Activated T-helper 1 cell treated with anti-CD3 and anti-CD28 coated beads, Interleukin-2, amount 50 U/mL, for 16 hours (primary cell): ENCODE results near the gene SCGB1C1.
"Not testable (repeated sequence)": the region's sequence is repeated elsewhere in the genome, so short reads cannot be mapped to it uniquely, and the experiment has no call there.

Experiments
- DNase-seq, 2 donors: peaks; one replicate each; pipeline ENCODE4 v3.0.0-alpha.2; 2020; ENCODE audit warnings: low read depth in 1 of 2, low spot score in 1 of 2

SCGB1C1 gene

DNA sequence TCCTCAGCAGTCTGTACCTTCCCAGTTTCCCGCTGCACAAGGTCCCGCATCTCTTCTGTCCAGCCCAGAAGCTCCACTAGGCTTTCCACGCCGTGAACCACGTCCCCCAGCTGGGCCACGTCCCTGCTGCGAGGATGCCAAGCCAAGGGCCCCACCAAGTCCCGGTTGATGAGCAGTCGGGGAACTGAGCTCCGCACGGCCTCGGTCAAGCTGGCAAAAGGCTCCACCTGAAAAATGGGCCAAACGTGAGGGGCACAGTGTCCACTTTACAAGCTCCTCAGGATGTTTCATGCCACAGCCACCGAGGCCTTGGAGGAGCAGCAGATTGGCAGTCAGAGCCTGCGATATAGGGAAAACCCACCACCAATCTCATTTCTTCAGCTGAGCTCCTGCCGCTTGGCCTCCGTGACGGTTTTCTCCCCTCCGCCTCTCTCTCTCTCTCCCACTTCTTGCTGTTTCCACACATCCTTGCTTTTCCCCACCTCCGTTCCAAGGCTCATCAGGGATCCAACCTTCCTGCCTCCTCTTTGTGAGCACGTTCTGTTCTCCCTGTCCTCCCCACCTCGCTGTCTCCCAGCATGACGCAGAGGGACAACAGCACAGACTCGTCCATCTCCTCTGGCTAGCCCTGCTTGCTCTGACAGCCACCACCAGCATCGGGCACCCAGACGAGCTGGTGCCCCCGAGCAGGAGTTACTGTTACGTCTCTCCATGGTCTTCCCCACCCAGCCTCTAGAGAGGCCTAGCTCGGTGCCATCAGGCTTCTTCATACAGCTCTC lies 26.1 kb downstream of the SCGB1C1 start:
- no peak for DNase-seq

DNA sequence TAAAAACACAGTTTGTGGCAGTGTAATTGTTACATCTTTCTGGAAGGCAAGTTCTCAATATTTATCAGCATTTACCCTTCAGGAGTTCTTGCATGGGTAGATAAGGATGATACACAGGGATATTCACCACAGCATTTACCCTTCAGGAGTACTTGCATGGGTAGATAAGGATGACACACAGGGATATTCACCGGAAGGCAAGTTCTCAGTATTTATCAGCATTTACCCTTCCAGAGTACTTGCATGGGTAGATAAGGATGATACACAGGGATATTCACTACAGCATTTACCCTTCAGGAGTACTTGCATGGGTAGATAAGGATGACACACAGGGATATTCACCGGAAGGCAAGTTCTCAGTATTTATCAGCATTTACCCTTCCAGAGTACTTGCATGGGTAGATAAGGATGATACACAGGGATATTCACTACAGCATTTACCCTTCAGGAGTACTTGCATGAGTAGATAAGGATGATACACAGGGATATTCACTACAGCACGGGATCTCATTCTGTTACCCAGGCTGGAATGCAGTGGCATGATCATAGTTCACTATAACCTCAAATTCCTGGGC lies 27.9 kb downstream of the SCGB1C1 start:
- DNase-seq = not testable (repeated sequence)

DNA sequence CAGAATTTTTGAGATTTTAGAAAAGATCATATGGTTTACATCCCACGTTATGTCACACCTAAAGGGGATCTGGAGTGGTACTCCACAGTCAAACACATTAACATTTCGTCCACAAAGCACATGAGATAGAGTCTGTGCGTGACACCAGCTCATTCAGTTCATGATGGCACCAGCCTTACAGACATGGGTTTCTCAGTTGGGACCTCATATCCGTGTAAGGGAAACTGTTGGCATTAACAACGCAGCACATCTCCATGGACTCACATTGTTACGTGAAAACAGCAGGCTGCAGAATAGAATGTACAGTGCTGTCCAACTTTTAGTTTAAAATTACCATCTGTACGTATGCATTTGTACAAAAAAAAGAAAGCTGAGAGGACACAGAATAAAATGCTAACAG lies 28.7 kb downstream of the SCGB1C1 start:
- no peak for DNase-seq

DNA sequence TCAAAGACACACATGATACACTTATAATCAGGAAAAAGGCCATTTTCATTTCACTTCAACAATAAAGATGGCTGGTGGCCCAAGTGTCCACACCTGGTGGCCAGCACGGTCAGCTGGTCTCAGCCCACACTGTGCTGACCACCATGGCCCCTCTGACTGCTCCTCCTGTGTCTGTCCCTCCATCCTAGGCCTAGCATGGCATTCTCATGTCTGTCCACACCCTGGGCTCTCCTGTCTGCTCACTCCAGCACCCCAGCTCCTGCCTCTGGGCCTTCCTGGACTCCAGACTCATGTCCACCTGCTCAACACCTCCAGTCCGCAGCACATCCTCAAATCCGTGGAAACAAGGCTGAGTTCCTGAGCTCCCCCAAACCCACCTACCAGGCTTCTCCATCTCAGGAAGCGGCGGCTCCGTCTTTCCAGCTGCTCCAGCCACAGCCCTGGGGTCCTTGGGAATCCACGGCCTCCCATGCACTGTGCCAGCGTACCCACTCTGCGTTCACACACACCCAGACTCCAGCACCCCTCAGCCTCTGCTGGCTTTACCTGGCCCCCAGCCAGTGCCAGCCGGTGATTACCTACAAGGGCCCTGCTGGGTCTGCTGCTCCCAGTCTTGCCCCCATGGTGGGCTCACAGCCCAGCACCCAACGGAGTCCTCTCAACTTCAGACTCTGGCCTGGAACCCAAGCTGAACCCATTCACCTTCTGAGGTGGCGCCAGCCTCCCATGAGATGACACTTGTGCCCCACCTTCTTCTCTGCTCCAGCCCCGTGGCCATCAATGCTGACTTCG lies 29.3 kb downstream of the SCGB1C1 start:
- no peak for DNase-seq

DNA sequence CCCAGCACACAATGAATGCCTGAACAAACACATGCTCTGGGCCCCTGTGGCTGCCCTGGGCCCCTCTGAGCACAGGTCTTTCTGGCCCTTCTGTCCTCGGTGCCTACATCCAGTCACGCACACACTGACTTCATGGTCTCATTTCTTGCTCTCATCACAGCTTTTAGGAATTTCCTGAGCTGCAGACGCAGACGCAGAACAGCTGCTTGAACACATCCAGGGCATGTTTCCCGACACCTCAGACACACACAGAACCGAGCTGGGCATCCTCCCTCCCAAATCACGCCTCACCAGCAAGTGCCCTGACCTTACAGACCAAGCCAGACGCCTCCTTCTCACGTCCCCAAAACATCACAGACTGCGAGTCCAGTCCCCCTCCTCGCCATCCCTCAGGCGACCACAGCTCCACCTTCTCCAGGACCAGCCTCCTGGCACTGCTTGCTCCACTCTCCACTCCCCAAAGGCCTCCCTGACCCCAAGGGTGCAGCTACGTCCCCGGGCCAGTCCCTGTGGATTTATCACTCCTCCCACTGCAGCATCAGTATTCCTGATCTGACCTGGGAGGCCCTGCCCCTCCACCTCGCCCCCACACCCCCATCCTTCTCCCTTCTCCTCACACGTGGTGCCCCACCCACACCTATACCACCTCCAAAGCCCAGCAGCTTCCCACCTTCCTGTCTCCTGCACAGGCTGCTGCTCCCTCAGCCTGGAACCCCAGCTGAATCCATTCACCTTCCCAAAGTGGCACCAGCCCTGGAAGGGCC lies 30.3 kb downstream of the SCGB1C1 start:
- DNase-seq = no peak

DNA sequence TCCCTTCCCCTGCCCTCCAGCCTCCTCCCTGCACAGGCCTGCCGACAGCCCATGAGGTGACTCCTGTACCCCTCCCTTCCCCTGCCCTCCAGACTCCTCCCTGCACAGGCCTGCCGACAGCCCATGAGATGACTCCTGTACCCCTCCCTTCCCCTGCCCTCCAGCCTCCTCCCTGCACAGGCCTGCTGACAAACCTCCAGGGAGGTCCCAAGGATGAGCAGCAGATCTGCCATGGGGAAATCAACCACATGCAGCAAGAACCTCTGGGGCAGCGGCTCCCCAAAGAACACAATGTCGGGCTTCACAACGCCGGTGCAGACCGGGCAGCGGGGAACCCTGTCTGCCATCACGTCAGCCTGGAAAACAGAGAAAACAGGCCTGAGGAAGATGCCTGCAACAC lies 31.0 kb downstream of the SCGB1C1 start:
- no peak for DNase-seq

DNA sequence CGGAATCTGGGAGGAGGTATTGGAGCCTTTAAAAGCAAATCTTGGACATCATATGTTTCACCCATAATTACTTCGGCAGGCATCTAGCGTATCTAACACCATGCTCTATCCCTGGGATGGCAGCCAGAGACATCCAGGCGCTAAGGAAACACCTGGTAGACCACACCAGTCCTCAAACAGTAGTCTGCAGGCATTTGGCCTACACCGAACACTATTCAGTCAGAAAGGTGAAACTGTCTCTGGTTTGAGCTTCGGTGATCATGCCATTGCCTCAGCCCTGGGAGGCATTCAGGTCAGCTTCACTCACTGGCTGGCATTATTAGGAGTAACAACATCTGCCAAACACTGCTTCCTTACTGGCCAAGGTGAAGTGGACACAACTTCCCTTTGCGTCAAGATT lies 31.5 kb downstream of the SCGB1C1 start:
- no peak for DNase-seq

DNA sequence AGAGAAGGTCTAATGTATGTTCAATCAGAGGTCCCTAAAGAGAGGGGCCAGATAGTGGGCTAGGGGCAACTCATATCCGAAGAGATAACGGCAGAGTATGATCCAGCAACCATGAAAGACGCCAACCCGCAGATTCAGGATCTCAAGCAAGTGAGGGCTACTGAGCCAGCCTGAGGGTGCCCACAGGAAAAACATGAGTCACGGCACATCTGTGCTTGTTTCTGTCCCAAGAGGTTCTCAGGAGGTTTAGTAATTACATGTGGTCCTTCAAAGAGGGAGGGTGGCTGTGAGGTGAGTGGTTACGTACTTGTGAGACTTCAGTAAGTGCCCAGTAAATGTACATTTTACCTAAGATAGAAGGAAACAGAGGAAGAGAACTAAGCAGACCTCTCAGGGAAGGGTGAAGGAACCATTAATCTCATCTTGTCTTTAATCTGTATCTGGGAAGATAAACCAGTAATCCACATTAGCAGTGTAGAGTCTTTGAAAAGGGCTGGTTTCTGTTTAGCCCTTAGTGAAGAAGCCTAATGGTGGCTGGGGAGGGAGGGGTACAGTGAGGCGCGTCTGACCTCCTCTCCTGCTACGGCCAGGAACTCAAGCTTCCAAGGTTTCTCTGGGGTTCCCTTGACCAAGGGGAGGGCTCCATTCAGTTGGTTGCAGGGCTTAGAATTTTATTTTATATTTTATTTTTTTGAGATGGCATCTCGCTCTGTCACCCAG lies 33.0 kb downstream of the SCGB1C1 start:
- DNase-seq = no peak

DNA sequence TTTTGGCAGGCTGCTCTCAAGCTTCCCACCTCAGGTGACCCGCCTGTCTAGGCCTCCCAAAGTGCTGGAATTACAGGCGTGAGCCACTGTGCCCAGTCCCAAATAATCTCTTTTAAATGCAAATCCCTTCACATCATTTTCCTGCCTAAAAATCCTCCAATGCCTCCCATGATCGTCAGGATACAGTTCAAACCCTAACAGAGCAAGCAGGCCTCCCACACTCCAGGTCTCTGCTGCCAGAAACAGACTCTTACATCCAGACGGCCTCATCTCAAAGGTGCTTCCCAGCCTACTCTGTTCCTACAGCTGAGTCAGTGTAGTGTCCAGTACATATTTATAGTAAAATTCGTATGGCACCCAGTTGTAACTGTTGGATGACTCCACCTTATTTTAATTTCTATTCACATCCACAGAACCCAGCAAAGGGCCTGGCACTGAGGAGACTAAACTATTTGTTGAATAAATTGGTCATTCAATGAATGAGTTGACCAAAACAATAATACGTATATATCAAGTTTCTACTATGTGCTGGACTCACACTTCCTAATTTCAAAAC lies 35.0 kb downstream of the SCGB1C1 start:
- no peak for DNase-seq

DNA sequence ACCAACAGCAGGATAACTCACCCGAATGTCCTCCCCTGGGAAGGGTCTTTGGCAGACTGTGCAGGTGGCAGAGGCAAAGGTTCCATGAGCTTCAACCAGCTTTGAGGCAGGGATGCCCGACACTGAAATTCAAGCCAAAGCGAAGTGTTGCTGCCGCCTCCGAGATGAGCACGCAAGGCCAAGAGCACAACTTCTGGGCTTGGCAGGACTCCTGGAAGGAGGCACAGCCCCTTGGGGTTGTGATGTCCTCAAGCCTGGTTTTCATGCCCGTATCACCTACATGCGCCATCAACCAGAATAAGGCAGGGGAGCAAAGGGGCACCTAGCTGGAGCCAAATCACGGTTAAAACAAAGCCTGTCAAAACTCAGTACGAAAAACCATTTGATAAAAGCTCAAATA lies 37.6 kb downstream of the SCGB1C1 start:
- DNase-seq = no peak

DNA sequence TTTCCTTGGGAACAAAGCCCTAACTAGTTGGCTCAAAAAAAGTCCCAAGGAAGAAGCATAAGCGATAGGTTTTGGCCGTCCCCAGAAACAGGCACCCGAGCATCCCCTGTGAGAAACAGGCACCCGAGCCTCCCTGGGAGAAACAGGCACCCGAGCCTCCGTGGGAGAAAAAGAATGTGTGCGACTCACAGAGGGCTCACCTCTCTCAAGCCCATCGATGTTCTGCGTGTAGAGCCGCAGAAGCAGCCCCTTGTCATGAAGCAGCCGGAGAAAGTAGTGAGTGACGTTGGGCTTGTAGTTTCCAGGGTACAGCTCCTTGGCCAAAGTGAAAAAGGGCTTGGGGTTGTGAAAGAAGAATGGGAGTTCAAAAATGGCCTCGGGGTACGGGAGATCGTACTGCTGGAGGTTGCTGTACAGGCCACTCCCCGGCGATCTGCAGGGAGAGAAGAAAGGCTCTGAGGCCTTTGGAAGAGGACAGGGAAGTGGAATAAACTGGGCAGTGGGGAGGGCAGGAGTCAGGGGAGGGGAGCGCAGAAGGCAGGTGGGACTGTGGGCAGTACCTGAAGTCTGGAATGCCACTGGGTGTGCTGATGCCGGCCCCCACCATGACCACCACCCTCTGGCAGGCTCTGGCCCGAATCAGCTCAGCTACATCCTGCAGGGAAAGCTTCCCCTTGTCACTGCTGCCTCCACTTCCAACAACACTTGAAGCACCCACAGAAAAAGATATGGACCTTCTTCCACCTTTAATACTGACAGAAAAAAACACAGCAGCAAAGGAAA lies 40.1 kb downstream of the SCGB1C1 start:
- DNase-seq = no peak

DNA sequence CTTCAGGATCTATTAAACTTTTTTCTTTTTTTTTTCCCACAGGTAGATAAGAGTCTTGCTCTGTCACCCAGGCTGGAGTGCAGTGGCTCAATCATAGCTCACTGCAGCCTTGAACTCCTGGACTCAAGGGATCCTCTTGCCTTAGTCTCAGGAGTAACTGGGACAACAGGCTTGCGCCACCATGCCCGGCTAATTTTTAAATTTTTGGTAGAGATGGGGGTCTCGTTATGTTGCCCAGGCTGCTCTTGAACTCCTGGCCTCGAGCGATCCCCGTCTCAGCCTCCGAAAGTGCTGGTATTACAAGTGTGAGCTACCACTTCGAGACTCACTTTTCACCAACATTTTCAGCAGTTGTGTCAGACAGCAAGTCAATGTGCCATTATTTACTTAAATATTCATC lies 42.3 kb downstream of the SCGB1C1 start:
- no peak for DNase-seq

DNA sequence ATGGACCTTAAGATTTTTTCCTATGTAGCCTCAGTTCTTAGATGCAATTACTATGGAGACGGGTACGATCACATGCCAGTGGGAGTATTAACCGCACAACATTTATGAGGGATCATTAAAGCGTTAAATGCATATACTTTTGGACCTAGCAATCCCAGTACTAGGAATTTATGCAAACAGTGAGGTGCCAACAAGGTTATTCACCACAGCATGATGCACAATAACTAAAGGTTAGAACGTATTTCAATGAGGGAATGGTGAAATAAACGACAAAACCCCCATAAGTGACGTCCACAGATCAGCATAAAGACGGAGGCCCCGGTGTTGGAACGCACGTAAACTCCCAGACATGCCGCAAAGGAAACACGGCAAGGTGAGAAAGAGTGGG lies 42.7 kb downstream of the SCGB1C1 start:
- DNase-seq = peak; percentile 20 to 45

DNA sequence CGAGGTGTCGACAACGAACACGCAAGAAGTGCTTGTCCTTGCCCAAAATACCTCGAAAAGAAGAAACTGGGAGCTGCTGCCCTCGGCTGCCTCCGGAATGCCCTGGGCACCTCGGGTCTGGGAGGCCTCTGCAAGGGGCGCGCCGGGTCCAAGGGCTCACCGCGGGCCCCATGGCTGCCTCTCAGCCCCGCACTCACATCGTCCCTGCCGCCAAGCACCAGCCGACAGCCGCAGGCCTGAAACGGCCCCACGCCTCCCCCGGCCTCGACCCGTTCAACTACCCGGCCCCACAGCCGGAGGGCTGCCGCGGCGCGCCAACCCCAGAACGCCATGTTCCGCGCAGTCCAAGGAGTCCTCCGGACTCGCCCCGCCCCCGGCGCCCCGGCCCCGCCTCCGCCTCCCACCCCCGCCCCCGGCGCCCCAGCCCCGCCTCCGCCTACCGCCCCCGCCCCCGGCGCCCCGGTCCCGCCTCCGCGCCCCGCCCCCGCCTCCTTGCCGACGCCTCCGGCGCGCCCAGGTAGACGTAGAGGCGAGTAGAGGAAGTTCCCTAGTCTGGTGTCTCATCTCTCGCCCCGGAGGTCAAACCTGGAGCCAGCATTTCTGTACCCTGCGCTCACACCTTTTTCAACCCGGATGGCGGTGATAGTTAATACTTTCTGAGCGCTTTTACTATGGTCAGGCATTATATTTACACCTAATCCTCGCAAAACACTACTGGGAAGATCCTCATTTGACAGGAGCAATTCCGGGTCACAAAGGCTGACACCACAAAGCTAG lies 43.3 kb downstream of the SCGB1C1 start, which contains the start of gene SIRT3:
SIRT3 (minus strand) TSS at position 346 of the 777 bp plus-strand sequence; CDS start at position 332, 14 bp downstream.
- peak; percentile 65 to 74 for DNase-seq

DNA sequence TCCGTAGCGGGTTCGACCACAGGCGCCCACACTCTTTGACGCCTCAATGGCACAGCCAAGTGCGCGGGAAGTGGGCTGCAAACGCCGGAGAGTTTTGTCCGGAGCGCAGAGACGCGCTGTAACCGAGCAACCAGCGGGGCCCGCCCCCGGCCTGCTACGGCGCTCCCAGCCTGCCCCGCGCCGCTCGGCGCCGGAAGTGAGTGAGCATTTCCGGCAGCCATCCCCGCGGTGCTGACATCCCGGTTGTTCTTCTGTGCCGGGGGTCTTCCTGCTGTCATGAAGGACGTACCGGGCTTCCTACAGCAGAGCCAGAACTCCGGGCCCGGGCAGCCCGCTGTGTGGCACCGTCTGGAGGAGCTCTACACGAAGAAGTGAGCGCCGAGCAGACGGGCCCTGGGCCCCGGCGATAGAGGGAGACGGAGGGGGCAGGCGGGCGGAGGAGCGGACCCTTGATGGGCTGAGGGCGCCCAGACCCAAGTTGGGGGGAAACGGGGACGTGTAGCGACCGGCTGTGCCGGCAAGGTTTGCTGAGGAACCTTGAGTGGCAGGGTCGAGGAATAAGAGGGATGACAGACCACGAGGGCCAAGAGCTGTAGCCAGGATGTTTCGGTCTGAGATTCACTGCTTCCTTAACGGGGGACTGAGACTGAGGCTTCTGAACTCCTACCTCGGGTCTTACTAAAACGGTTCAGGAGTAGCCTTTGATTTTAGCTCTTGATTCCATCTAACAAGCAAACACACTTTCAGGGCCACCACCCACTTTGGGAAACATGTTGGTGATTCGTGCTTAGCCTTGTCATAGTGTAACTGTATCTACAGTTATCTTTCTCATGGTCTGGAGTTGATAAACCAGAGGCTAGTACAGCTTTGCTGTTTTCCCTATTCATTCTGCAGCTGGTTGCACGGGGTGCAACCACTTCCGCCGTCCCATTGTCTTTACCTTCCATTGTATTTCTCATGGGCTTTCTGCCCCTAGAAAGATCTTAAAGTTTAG lies 44.2 kb downstream of the SCGB1C1 start, which contains the start of gene PSMD13:
PSMD13 (plus strand) TSS at position 203 of the 994 bp plus-strand sequence; CDS start at position 277, 74 bp downstream.
- peak; percentile 75 to 84 for DNase-seq

DNA sequence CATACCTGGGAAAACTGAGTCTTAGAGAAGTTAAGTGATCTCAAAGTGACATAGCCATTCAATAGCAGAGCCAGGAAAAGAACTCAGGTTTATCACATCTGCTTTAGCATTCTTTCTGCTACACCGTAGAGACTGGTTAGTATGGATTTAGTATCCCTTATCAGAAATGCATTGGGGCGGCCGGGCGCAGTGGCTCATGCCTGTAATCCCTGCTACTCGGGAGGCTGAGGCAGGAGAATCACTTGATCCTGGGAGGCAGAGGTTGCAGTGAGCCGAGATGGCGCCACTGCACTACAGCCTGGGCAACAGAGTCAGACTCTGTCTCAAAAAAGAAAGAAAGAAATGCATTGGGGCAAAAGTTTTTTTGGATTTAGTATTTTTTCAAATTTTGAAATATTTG lies 45.5 kb downstream of the SCGB1C1 start:
- DNase-seq = not testable (repeated sequence)

DNA sequence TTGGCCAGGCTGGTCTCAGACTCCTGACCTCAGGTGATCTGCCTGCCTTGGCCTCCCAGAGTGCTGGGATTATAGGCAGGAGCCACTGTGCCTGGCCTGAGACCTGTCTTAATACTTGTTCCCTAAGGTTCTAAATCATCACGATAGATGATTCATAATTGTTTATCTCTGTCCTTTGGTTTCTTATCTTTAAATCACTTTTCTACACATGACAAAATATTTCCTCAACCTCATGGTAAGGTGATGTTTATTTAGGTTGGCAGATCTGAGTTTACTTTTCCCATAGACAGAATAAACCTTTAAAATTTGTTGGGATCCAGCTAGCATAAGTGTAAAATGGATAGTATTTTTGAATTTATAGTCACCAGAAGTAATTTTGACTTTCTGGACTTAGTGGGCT lies 47.4 kb downstream of the SCGB1C1 start:
- DNase-seq = no peak
